Osteocyte (in vitro differentiated cells): ENCODE results near the gene MYO7B. TPM values are rescaled to one million over a fixed set of nuclear protein-coding genes. Genes with fewer than 3 reads are reported as not detected.
A peak's percentile ranks its signal among the peaks of the same experiment; 100 is the strongest.

ENCODE experiments used
- DNase-seq: peaks from one replicate; pipeline ENCODE4 v3.0.0; 2021; ENCODE audit warnings: mixed read lengths; ENCODE audit not compliant: unreplicated experiment; ENCODE audit errors: extremely low spot score
- H3K27ac Mint-ChIP-seq: one replicate; pipeline ENCODE4 v1.8.0; 2021; ENCODE audit warnings: mild to moderate bottlenecking, mixed read lengths; ENCODE audit not compliant: unreplicated experiment
- H3K27me3 Mint-ChIP-seq: one replicate; pipeline ENCODE4 v1.8.0; 2021; ENCODE audit warnings: mixed read lengths; ENCODE audit not compliant: unreplicated experiment
- H3K36me3 Mint-ChIP-seq: one replicate; pipeline ENCODE4 v1.8.0; 2021; ENCODE audit warnings: mixed read lengths; ENCODE audit not compliant: unreplicated experiment
- H3K4me1 Mint-ChIP-seq: one replicate; pipeline ENCODE4 v1.8.0; 2021; ENCODE audit warnings: mixed read lengths; ENCODE audit not compliant: unreplicated experiment
- H3K4me3 Mint-ChIP-seq: one replicate; pipeline ENCODE4 v1.8.0; 2021; ENCODE audit warnings: mild to moderate bottlenecking, moderate library complexity, mixed read lengths; ENCODE audit not compliant: unreplicated experiment
- H3K9me3 Mint-ChIP-seq: one replicate; pipeline ENCODE4 v1.8.0; 2021; ENCODE audit warnings: mixed read lengths; ENCODE audit not compliant: unreplicated experiment
- CTCF ChIP-seq: fragments of 200-600 bp; sonication (generic); IDR thresholded peaks from 2 replicates; pipeline ENCODE4 v1.5.0; 2021; ENCODE audit warnings: antibody characterized with exemption, mild to moderate bottlenecking, moderate library complexity
- total RNA-seq: library from RNA; stranded (reverse); gene quantifications from 2 replicates; pipeline ENCODE4 v1.2.1, GENCODE V29; 2021

The MYO7B gene
- total RNA-seq, 1 donor from 2014 or later, result not detected

- Mint-ChIP-seq H3K36me3 (peaks cover 7% of the 10 kb centered on the region), H3K27ac (peak overlapping the region; percentile 18), H3K9me3 (no peaks in the 10 kb centered on the region), H3K4me3 (no peak overlapping the region), H3K4me1 (peaks cover 38% of the 10 kb centered on the region), H3K27me3 (no peaks in the 10 kb centered on the region)
- TF ChIP-seq CTCF, result no peak
- no peak for DNase-seq
Measured at GRCh38 chr2:127648321-127648720, 112.8 kb downstream of the MYO7B start.

DNA sequence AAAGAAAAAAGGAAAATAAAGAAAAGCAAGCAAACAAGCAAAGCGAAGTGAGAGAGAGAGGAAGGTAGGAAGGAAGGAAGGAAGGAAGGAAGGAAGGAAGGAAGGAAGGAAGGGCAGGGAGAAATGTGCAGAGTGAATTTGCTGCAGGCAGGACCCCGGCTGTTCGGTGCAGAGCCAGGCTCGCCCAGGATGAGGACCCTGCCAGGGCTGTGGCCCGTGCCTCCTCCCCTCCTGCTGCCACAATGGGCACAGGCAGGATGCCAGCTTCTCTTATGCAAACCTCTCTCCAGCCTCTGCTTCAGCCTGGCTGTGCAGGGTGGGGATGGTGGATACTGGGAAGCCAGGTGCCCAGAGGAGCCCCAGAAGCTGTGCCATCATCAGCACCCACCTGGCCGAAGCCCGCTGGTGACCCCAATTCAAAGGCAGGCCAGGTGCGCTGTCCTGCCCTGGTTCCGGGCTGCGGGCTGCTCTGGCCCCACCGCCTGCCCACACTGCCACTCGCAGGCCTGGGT lies 113.7 kb downstream of the MYO7B start:
- peaks cover 30% of the 10 kb centered on the region for H3K4me1 Mint-ChIP-seq
- H3K27me3 Mint-ChIP-seq, result no peaks in the 10 kb centered on the region
- no peaks in the 10 kb centered on the region for H3K9me3 Mint-ChIP-seq

DNA sequence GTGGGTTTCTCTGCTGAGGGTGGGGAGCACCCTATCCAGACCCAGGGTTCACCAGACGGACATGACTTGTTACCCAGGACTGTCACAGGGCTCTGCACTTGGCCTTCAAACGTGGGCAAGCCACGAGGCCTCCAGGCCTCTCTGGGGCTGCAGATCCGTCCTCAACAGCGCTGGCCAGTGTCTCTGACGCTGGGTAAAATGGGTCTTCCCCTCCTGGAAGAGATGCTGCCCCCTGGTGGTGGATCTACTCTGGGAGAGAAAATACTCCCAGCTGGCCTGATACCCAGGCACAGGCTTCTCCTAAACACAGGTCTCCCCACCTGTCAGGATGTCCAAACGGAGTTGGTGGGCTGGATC lies 114.2 kb downstream of the MYO7B start:
- DNase-seq, result peak; percentile 95
- Mint-ChIP-seq H3K4me1 (peaks cover 30% of the 10 kb centered on the region), H3K36me3 (peaks cover 7% of the 10 kb centered on the region), H3K9me3 (no peaks in the 10 kb centered on the region), H3K27me3 (no peaks in the 10 kb centered on the region), H3K4me3 (no peak overlapping the region), H3K27ac (peak overlapping the region; percentile 77)
- peak; percentile 88 for TF ChIP-seq CTCF

More for the DNA sequence above, 113.7 kb downstream of the MYO7B start:
- TF ChIP-seq CTCF, result no peak
- Mint-ChIP-seq H3K4me3 (no peak overlapping the region), H3K36me3 (peaks cover 7% of the 10 kb centered on the region), H3K27ac (no peak overlapping the region)
- DNase-seq, result no peak

DNA sequence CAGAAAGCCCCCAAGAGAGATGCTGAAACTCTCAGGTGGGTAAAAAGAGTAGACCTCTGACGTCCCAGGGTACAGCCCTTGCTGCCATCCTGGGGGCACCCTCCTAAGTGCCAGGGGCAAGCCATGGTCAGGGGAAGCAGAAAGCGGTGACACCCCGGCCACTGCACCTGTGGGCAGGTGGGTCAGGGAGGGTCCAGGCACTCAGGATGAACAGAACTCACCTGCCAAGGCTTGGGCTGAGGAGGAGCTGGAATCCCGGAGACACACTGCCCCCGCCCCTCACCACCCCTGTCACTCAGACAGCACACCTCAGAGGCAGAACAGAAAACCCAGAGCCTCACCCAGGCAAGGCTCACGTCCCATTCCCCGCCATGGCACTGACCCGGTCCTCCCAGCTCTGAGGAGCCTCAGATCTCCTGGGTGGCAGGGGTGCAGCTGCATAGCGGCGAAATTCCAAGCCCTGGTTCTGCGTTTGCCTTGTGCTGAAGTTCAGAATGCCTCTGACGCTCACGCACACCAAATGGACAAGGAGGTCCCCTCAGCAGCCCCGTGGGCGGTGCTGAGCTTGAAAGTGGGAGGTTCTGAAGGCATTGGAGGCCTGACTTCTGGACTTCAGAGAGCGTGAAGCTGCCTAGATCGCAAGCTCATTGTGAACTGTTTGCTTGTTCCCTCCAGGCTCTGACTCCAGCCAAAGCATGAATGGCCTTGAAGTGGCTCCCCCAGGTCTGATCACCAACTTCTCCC lies 114.7 kb downstream of the MYO7B start:
- peak; percentile 9 for TF ChIP-seq CTCF
- H3K4me1 Mint-ChIP-seq, result peaks cover 30% of the 10 kb centered on the region

GRCh38 chr2:127650785-127651380 lies 115.4 kb downstream of the MYO7B start:
- H3K27me3 Mint-ChIP-seq, result no peaks in the 10 kb centered on the region
- H3K9me3 Mint-ChIP-seq, result no peaks in the 10 kb centered on the region
- DNase-seq, result no peak
- H3K4me1 Mint-ChIP-seq, result peaks cover 30% of the 10 kb centered on the region
- peaks cover 7% of the 10 kb centered on the region for H3K36me3 Mint-ChIP-seq
- no peak overlapping the region for H3K27ac Mint-ChIP-seq
- no peak overlapping the region for H3K4me3 Mint-ChIP-seq
- TF ChIP-seq CTCF, result no peak

More for the DNA sequence above, 114.7 kb downstream of the MYO7B start:
- Mint-ChIP-seq H3K4me3 (no peak overlapping the region), H3K9me3 (no peaks in the 10 kb centered on the region), H3K36me3 (peaks cover 7% of the 10 kb centered on the region), H3K27ac (no peak overlapping the region), H3K27me3 (no peaks in the 10 kb centered on the region)
- DNase-seq, result no peak
